ENCODE data around the gene GRB10.
A peak's percentile ranks its signal among the peaks of the same experiment; 100 is the strongest.

- TF ChIP-seq CTCF (IDR thresholded peaks at IDR 0.05 in 4 of 5, conservative IDR thresholded peaks at IDR 0.05 in 1 of 5) (peak in 3 of 5 experiments; percentile 26 to 35 (median 34)), POLR2A (IDR thresholded peaks at IDR 0.05) (no peak)
Measured at GRCh38 chr7:50588937-50589336, 193.8 kb downstream of the GRB10 start.
